K562 (cell line): ENCODE data around the gene SLC12A6. TPM values are rescaled to one million over a fixed set of nuclear protein-coding genes. Genes with fewer than 3 reads are reported as not detected.

Experiments used
- ARID2 ChIP-seq: fragments of 450-650 bp; IDR thresholded peaks from 2 replicates; pipeline ENCODE4 v1.6.1; 2017; ENCODE audit warnings: antibody characterized with exemption, mild to moderate bottlenecking
- ARNT ChIP-seq, 2 experiments: fragments of 450-650 bp; IDR thresholded peaks; 2 replicates each; pipeline ENCODE4 v1.6.1; 2016; ENCODE audit warnings: mild to moderate bottlenecking in 1 of 2
- CBX3 ChIP-seq, 2 experiments: IDR thresholded peaks; 1 replicate in 1 of 2; 2 replicates in 1 of 2; pipeline ENCODE4 v1.6.1; 2012; ENCODE audit warnings: inconsistent platforms in 2 of 2, low read length in 2 of 2, borderline replicate concordance in 1 of 2, control low read depth in 1 of 2
- ESRRA ChIP-seq: fragments of 450-650 bp; IDR thresholded peaks from 2 replicates; pipeline ENCODE4 v1.6.1; 2014; ENCODE audit warnings: low read depth, mild to moderate bottlenecking, moderate library complexity, borderline replicate concordance
- FOXJ3 ChIP-seq: sonication (generic); formaldehyde crosslinking; IDR thresholded peaks from 2 replicates; pipeline ENCODE4 v1.4.0; 2020; ENCODE audit warnings: mild to moderate bottlenecking, missing genetic modification reagents
- GABPA ChIP-seq: fragments of 200-800 bp; sonication (Bioruptor generic); conservative IDR thresholded peaks from 2 replicates; pipeline ENCODE4 v1.6.1; 2016; ENCODE audit warnings: low read depth, missing genetic modification characterization, missing compliant biosample characterization
- MCM2 ChIP-seq: fragments of 450-650 bp; IDR thresholded peaks from 2 replicates; pipeline ENCODE4 v1.6.1; 2017; ENCODE audit warnings: low read depth, mild to moderate bottlenecking
- PYGO2 ChIP-seq: fragments of 450-650 bp; IDR thresholded peaks from 2 replicates; pipeline ENCODE4 v1.6.1; 2016; ENCODE audit warnings: mild to moderate bottlenecking, missing genetic modification characterization, moderate library complexity, missing compliant biosample characterization
- SIN3B ChIP-seq: fragments of 450-650 bp; IDR thresholded peaks from 2 replicates; pipeline ENCODE4 v1.6.1; 2017; ENCODE audit warnings: low read depth, mild to moderate bottlenecking, moderate library complexity
- SMARCB1 ChIP-seq: IDR thresholded peaks from 2 replicates; pipeline ENCODE4 v1.6.1; 2011; ENCODE audit warnings: improper control_type of control experiment, low read depth; ENCODE audit not compliant: insufficient read length
- SRSF9 ChIP-seq: fragments of 200-400 bp; formaldehyde crosslinking; IDR thresholded peaks from 2 replicates; pipeline ENCODE4 v1.6.1; 2017; ENCODE audit warnings: low read depth, low read length, borderline replicate concordance
- STAT5B ChIP-seq: fragments of 250-450 bp; sonication (Bioruptor Pico); IDR thresholded peaks from 2 replicates; pipeline ENCODE4 v1.8.0; 2021; ENCODE audit warnings: mild to moderate bottlenecking, inconsistent platforms
- ZBED1 ChIP-seq: IDR thresholded peaks from 2 replicates; pipeline ENCODE4 v1.6.1; 2014
- ZNF436 ChIP-seq: fragments of 250-450, 450-650 bp; sonication (Bioruptor Pico); formaldehyde crosslinking; IDR thresholded peaks from 2 replicates; pipeline ENCODE4 v1.7.0; 2020; ENCODE audit warnings: mild to moderate bottlenecking
- ZNF583 ChIP-seq: fragments of 250-450 bp; sonication (Bioruptor Pico); IDR thresholded peaks from 2 replicates; pipeline ENCODE4 v1.4.0; 2020
- polyA plus RNA-seq, 8 experiments: library from polyadenylated mRNA; depleted of rRNA in 4 of 8; stranded (reverse) in 5 of 8; unstranded in 3 of 8; fragments of >200 nt; fragmentation: Nextera tagmentation in 2 of 8; fragmentation: Illumina TruSeq in 1 of 8; extraction: Ambion mirVana in 2 of 8; extraction: Trizol in 1 of 8; gene quantifications; 2 replicates each; pipeline versions ENCODE4 v1.2.1 to v1.2.3, GENCODE V29; 2011 to 2014; ENCODE audit warnings: inconsistent platforms in 1 of 8, missing spikeins in 1 of 8
- total RNA-seq, 7 experiments: library from RNA; depleted of rRNA in 6 of 7; stranded (reverse); fragments of >200 nt in 6 of 7; fragmentation: Illumina TruSeq in 2 of 7; extraction: Trizol in 2 of 7; gene quantifications; 2 replicates each; pipeline versions ENCODE4 v1.2.1 to v1.2.3, GENCODE V29; 2011 to 2021; ENCODE audit warnings: low replicate concordance in 1 of 7
- TF ChIP-seq, protein P1 (sequence below): fragments of 450-650 bp; IDR thresholded peaks from 2 replicates; pipeline ENCODE4 v1.6.1; 2018; ENCODE audit warnings: mild to moderate bottlenecking, low read depth; ENCODE audit not compliant: partially characterized antibody
- TF ChIP-seq, protein P2 (sequence below): fragments of 450-650 bp; IDR thresholded peaks from 2 replicates; pipeline ENCODE4 v1.6.1; 2017; ENCODE audit warnings: antibody characterized with exemption, mild to moderate bottlenecking
- TF ChIP-seq, protein P3 (sequence below): fragments of 250-450 bp; sonication (Bioruptor Pico); IDR thresholded peaks from 2 replicates; pipeline ENCODE4 v1.5.0; 2022; ENCODE audit warnings: mild to moderate bottlenecking

Gene SLC12A6
- total and polyA plus RNA-seq, 9 of the 15 experiments (the other 6 are each of a cell fraction or from before 2014, with no cell fraction given) = 1.4 to 16.4 (median 6.7) TPM

DNA sequence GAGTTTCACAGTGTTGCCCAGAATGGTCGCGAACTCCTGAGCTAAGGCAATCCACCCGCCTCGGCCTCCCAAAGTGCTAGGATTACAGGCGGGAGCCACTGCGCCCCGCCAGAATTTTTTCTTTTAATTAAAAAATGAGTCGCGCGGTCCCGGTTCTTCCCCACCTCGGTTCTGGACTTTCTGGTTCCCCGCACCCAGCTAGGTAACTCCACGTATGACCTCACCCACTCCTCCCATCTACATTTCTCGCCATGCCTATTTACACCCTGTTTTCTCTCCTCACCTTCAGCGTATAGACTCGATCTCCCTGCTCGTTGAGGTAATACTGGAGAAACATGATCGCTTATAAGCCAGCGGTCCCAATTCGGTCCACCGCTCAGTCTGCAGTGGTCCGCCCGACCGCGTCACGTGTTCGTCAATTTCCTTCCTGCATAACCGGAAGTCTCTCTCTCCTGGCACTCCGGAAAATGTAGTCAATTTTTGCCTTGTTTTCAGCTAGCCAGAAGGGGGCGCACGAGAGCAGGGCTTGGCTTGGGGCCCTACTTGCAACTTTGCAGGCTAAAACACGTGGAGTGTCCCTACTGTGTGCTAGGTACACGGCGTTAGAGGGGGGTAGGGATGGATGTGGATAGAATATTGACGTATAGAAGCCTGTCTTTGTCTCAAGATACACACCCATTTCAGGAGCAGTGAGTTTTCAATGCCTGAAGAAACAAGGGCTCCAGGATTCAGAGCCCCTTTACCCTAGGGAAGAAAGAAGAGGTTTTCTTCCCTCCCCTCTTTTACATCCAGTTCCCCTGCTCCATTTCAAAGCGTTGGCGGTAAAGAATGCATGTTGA is 5.4 kb upstream of the SLC12A6 start, which contains the start of the genes NOP10 and NUTM1 (continued):
- no peak for TF ChIP-seq FOXJ3 (CRISPR knock-in tag)
- peak in 1 of 2 experiments; percentile 91; a peak in 2 of 3 replicates for TF ChIP-seq CBX3 (IDR thresholded peaks at IDR 0.05; ENCODE audit: borderline replicate concordance in 1 of 2, low read length in 2 of 2)
- TF ChIP-seq, protein P1, sequence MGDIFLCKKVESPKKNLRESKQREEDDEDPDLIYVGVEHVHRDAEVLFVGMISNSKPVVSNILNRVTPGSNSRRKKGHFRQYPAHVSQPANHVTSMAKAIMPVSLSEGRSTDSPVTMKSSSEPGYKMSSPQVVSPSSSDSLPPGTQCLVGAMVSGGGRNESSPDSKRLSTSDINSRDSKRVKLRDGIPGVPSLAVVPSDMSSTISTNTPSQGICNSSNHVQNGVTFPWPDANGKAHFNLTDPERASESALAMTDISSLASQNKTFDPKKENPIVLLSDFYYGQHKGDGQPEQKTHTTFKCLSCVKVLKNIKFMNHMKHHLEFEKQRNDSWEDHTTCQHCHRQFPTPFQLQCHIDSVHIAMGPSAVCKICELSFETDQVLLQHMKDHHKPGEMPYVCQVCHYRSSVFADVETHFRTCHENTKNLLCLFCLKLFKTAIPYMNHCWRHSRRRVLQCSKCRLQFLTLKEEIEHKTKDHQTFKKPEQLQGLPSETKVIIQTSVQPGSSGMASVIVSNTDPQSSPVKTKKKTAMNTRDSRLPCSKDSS = peak; percentile 9
- TF ChIP-seq GABPA (tag) = peak; percentile 96
- 0 out of 2 replicates have a peak, but pooled peaks have one; percentile 51 for TF ChIP-seq ZNF583 (CRISPR knock-in tag)
- TF ChIP-seq, protein P2, sequence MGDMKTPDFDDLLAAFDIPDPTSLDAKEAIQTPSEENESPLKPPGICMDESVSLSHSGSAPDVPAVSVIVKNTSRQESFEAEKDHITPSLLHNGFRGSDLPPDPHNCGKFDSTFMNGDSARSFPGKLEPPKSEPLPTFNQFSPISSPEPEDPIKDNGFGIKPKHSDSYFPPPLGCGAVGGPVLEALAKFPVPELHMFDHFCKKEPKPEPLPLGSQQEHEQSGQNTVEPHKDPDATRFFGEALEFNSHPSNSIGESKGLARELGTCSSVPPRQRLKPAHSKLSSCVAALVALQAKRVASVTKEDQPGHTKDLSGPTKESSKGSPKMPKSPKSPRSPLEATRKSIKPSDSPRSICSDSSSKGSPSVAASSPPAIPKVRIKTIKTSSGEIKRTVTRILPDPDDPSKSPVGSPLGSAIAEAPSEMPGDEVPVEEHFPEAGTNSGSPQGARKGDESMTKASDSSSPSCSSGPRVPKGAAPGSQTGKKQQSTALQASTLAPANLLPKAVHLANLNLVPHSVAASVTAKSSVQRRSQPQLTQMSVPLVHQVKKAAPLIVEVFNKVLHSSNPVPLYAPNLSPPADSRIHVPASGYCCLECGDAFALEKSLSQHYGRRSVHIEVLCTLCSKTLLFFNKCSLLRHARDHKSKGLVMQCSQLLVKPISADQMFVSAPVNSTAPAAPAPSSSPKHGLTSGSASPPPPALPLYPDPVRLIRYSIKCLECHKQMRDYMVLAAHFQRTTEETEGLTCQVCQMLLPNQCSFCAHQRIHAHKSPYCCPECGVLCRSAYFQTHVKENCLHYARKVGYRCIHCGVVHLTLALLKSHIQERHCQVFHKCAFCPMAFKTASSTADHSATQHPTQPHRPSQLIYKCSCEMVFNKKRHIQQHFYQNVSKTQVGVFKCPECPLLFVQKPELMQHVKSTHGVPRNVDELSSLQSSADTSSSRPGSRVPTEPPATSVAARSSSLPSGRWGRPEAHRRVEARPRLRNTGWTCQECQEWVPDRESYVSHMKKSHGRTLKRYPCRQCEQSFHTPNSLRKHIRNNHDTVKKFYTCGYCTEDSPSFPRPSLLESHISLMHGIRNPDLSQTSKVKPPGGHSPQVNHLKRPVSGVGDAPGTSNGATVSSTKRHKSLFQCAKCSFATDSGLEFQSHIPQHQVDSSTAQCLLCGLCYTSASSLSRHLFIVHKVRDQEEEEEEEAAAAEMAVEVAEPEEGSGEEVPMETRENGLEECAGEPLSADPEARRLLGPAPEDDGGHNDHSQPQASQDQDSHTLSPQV = peak; percentile 79
- no peak for TF ChIP-seq PYGO2 (tag)
- no peak for TF ChIP-seq SMARCB1
- TF ChIP-seq STAT5B (CRISPR knock-in tag) = no peak
- no peak for TF ChIP-seq SRSF9
- TF ChIP-seq ARNT (IDR thresholded peaks at IDR 0.05) = peak; percentile 50 to 52; a peak in 2 of 4 replicates
- TF ChIP-seq ESRRA = peak; percentile 40; the same call in 1 of the 2 replicates
- no peak for TF ChIP-seq ZNF436 (CRISPR knock-in tag)
- TF ChIP-seq MCM2 = no peak
- peak; percentile 72 for TF ChIP-seq SIN3B
- TF ChIP-seq, protein P3, sequence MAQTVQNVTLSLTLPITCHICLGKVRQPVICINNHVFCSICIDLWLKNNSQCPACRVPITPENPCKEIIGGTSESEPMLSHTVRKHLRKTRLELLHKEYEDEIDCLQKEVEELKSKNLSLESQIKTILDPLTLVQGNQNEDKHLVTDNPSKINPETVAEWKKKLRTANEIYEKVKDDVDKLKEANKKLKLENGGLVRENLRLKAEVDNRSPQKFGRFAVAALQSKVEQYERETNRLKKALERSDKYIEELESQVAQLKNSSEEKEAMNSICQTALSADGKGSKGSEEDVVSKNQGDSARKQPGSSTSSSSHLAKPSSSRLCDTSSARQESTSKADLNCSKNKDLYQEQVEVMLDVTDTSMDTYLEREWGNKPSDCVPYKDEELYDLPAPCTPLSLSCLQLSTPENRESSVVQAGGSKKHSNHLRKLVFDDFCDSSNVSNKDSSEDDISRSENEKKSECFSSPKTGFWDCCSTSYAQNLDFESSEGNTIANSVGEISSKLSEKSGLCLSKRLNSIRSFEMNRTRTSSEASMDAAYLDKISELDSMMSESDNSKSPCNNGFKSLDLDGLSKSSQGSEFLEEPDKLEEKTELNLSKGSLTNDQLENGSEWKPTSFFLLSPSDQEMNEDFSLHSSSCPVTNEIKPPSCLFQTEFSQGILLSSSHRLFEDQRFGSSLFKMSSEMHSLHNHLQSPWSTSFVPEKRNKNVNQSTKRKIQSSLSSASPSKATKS (CRISPR knock-in tag) = peak; percentile 43; the same call in 1 of the 2 replicates
- 0 out of 2 replicates have a peak, but pooled peaks have one; percentile 43 for TF ChIP-seq ARID2
- TF ChIP-seq ZBED1 = no peak
